Measurements from ENCODE around the gene TP63.
A peak's percentile ranks its signal among the peaks of the same experiment; 100 is the strongest.

DNA sequence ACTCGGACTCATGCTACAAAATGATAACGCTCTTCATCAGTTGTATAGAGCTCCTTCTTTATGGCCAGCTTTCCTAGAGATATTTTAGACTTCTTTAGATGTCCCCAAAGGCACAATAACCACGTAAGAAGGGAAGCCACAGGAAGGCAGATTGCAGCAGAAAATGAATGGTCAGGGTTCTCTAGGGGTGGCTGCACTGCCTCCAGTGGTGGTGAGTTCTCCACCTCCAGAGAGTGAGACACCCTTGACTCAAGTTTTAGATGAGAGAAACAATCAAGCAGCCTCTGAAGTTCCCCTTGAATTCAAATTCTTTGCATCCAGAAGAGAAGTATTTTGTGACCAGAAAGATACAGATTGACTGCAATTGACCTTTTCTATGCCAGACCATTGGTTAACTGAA, 191.5 kb downstream of the TP63 start:
- TF ChIP-seq, protein P1, sequence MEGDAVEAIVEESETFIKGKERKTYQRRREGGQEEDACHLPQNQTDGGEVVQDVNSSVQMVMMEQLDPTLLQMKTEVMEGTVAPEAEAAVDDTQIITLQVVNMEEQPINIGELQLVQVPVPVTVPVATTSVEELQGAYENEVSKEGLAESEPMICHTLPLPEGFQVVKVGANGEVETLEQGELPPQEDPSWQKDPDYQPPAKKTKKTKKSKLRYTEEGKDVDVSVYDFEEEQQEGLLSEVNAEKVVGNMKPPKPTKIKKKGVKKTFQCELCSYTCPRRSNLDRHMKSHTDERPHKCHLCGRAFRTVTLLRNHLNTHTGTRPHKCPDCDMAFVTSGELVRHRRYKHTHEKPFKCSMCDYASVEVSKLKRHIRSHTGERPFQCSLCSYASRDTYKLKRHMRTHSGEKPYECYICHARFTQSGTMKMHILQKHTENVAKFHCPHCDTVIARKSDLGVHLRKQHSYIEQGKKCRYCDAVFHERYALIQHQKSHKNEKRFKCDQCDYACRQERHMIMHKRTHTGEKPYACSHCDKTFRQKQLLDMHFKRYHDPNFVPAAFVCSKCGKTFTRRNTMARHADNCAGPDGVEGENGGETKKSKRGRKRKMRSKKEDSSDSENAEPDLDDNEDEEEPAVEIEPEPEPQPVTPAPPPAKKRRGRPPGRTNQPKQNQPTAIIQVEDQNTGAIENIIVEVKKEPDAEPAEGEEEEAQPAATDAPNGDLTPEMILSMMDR (conservative IDR thresholded peaks at IDR 0.05; ENCODE audit: low read depth in 2 of 2): peak; percentile 22 to 42
- TF ChIP-seq POLR2AphosphoS5 (IDR thresholded peaks at IDR 0.05; ENCODE audit: low read depth): no peak
- TF ChIP-seq, protein P2, sequence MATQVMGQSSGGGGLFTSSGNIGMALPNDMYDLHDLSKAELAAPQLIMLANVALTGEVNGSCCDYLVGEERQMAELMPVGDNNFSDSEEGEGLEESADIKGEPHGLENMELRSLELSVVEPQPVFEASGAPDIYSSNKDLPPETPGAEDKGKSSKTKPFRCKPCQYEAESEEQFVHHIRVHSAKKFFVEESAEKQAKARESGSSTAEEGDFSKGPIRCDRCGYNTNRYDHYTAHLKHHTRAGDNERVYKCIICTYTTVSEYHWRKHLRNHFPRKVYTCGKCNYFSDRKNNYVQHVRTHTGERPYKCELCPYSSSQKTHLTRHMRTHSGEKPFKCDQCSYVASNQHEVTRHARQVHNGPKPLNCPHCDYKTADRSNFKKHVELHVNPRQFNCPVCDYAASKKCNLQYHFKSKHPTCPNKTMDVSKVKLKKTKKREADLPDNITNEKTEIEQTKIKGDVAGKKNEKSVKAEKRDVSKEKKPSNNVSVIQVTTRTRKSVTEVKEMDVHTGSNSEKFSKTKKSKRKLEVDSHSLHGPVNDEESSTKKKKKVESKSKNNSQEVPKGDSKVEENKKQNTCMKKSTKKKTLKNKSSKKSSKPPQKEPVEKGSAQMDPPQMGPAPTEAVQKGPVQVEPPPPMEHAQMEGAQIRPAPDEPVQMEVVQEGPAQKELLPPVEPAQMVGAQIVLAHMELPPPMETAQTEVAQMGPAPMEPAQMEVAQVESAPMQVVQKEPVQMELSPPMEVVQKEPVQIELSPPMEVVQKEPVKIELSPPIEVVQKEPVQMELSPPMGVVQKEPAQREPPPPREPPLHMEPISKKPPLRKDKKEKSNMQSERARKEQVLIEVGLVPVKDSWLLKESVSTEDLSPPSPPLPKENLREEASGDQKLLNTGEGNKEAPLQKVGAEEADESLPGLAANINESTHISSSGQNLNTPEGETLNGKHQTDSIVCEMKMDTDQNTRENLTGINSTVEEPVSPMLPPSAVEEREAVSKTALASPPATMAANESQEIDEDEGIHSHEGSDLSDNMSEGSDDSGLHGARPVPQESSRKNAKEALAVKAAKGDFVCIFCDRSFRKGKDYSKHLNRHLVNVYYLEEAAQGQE (IDR thresholded peaks at IDR 0.05; ENCODE audit: unreplicated experiment): no peak
- no peak for TF ChIP-seq EZH2phosphoT487 (IDR thresholded peaks at IDR 0.05; ENCODE audit: unreplicated experiment)
- TF ChIP-seq CREB1 (CRISPR knock-in tag; IDR thresholded peaks at IDR 0.05; ENCODE audit: low read depth): no peak
- TF ChIP-seq EZH2 (IDR thresholded peaks at IDR 0.05; ENCODE audit: low read depth, unreplicated experiment): no peak
- TF ChIP-seq, protein P3, sequence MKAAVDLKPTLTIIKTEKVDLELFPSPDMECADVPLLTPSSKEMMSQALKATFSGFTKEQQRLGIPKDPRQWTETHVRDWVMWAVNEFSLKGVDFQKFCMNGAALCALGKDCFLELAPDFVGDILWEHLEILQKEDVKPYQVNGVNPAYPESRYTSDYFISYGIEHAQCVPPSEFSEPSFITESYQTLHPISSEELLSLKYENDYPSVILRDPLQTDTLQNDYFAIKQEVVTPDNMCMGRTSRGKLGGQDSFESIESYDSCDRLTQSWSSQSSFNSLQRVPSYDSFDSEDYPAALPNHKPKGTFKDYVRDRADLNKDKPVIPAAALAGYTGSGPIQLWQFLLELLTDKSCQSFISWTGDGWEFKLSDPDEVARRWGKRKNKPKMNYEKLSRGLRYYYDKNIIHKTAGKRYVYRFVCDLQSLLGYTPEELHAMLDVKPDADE (IDR thresholded peaks at IDR 0.05): no peak
- TF ChIP-seq NANOG (IDR thresholded peaks at IDR 0.05; ENCODE audit: borderline replicate concordance): no peak
- TF ChIP-seq ZNF114 (CRISPR knock-in tag; IDR thresholded peaks at IDR 0.05): no peak
- TF ChIP-seq, protein P4, sequence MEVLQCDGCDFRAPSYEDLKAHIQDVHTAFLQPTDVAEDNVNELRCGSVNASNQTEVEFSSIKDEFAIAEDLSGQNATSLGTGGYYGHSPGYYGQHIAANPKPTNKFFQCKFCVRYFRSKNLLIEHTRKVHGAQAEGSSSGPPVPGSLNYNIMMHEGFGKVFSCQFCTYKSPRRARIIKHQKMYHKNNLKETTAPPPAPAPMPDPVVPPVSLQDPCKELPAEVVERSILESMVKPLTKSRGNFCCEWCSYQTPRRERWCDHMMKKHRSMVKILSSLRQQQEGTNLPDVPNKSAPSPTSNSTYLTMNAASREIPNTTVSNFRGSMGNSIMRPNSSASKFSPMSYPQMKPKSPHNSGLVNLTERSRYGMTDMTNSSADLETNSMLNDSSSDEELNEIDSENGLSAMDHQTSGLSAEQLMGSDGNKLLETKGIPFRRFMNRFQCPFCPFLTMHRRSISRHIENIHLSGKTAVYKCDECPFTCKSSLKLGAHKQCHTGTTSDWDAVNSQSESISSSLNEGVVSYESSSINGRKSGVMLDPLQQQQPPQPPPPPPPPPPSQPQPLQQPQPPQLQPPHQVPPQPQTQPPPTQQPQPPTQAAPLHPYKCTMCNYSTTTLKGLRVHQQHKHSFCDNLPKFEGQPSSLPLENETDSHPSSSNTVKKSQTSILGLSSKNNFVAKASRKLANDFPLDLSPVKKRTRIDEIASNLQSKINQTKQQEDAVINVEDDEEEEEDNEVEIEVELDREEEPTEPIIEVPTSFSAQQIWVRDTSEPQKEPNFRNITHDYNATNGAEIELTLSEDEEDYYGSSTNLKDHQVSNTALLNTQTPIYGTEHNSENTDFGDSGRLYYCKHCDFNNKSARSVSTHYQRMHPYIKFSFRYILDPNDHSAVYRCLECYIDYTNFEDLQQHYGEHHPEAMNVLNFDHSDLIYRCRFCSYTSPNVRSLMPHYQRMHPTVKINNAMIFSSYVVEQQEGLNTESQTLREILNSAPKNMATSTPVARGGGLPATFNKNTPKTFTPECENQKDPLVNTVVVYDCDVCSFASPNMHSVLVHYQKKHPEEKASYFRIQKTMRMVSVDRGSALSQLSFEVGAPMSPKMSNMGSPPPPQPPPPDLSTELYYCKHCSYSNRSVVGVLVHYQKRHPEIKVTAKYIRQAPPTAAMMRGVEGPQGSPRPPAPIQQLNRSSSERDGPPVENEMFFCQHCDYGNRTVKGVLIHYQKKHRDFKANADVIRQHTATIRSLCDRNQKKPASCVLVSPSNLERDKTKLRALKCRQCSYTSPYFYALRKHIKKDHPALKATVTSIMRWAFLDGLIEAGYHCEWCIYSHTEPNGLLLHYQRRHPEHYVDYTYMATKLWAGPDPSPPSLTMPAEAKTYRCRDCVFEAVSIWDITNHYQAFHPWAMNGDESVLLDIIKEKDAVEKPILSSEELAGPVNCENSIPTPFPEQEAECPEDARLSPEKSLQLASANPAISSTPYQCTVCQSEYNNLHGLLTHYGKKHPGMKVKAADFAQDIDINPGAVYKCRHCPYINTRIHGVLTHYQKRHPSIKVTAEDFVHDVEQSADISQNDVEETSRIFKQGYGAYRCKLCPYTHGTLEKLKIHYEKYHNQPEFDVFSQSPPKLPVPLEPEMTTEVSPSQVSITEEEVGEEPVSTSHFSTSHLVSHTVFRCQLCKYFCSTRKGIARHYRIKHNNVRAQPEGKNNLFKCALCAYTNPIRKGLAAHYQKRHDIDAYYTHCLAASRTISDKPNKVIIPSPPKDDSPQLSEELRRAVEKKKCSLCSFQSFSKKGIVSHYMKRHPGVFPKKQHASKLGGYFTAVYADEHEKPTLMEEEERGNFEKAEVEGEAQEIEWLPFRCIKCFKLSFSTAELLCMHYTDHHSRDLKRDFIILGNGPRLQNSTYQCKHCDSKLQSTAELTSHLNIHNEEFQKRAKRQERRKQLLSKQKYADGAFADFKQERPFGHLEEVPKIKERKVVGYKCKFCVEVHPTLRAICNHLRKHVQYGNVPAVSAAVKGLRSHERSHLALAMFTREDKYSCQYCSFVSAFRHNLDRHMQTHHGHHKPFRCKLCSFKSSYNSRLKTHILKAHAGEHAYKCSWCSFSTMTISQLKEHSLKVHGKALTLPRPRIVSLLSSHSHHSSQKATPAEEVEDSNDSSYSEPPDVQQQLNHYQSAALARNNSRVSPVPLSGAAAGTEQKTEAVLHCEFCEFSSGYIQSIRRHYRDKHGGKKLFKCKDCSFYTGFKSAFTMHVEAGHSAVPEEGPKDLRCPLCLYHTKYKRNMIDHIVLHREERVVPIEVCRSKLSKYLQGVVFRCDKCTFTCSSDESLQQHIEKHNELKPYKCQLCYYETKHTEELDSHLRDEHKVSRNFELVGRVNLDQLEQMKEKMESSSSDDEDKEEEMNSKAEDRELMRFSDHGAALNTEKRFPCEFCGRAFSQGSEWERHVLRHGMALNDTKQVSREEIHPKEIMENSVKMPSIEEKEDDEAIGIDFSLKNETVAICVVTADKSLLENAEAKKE (CRISPR knock-in tag; IDR thresholded peaks at IDR 0.05): no peak
- no peak for TF ChIP-seq STAT1 (IDR thresholded peaks at IDR 0.05; ENCODE audit: unreplicated experiment)

Measured in GM23338 (cell line).